HL-60 (cell line): ENCODE measurements around the gene ANKRD53.

Experiments
- GABPA ChIP-seq: IDR thresholded peaks from 2 replicates; pipeline ENCODE4 v1.6.1; 2012; ENCODE audit warnings: low read depth
- POLR2AphosphoS5 ChIP-seq: IDR thresholded peaks from 2 replicates; pipeline ENCODE4 v1.6.1; 2012; ENCODE audit warnings: low read depth
- SPI1 ChIP-seq: IDR thresholded peaks from 2 replicates; pipeline ENCODE4 v1.6.1; 2012; ENCODE audit warnings: low read depth, mild to moderate bottlenecking, borderline replicate concordance
- TF ChIP-seq, protein P1 (sequence below): IDR thresholded peaks from one replicate; pipeline ENCODE4 v1.5.1; 2011; ENCODE audit warnings: low read length, control low read depth, inconsistent platforms; ENCODE audit not compliant: insufficient read depth
- TF ChIP-seq, protein P2 (sequence below): IDR thresholded peaks from 2 replicates; pipeline ENCODE4 v1.6.1; 2012; ENCODE audit warnings: low read depth; ENCODE audit not compliant: insufficient replicate concordance

DNA sequence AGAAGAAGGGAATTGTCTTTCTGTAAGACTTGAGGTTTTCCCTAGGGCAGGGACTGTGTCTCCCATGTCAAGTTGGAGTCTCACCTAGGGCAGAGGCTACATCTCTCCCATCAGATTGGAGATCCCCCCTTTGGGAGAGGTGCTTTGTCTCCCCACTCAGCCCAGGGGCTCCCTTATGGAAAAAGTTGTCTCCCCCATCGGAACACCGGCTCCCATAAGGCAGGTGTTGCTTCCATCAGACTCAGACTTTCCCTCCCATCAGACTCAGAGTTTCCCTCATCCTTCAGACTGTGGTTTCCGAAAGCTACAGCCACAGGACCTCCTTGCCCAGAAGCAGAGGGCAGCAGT lies 5.8 kb downstream of the ANKRD53 start:
- TF ChIP-seq, protein P1, sequence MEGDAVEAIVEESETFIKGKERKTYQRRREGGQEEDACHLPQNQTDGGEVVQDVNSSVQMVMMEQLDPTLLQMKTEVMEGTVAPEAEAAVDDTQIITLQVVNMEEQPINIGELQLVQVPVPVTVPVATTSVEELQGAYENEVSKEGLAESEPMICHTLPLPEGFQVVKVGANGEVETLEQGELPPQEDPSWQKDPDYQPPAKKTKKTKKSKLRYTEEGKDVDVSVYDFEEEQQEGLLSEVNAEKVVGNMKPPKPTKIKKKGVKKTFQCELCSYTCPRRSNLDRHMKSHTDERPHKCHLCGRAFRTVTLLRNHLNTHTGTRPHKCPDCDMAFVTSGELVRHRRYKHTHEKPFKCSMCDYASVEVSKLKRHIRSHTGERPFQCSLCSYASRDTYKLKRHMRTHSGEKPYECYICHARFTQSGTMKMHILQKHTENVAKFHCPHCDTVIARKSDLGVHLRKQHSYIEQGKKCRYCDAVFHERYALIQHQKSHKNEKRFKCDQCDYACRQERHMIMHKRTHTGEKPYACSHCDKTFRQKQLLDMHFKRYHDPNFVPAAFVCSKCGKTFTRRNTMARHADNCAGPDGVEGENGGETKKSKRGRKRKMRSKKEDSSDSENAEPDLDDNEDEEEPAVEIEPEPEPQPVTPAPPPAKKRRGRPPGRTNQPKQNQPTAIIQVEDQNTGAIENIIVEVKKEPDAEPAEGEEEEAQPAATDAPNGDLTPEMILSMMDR = no peak
- no peak for TF ChIP-seq GABPA
- TF ChIP-seq POLR2AphosphoS5 = no peak
- TF ChIP-seq SPI1 = no peak
- TF ChIP-seq, protein P2, sequence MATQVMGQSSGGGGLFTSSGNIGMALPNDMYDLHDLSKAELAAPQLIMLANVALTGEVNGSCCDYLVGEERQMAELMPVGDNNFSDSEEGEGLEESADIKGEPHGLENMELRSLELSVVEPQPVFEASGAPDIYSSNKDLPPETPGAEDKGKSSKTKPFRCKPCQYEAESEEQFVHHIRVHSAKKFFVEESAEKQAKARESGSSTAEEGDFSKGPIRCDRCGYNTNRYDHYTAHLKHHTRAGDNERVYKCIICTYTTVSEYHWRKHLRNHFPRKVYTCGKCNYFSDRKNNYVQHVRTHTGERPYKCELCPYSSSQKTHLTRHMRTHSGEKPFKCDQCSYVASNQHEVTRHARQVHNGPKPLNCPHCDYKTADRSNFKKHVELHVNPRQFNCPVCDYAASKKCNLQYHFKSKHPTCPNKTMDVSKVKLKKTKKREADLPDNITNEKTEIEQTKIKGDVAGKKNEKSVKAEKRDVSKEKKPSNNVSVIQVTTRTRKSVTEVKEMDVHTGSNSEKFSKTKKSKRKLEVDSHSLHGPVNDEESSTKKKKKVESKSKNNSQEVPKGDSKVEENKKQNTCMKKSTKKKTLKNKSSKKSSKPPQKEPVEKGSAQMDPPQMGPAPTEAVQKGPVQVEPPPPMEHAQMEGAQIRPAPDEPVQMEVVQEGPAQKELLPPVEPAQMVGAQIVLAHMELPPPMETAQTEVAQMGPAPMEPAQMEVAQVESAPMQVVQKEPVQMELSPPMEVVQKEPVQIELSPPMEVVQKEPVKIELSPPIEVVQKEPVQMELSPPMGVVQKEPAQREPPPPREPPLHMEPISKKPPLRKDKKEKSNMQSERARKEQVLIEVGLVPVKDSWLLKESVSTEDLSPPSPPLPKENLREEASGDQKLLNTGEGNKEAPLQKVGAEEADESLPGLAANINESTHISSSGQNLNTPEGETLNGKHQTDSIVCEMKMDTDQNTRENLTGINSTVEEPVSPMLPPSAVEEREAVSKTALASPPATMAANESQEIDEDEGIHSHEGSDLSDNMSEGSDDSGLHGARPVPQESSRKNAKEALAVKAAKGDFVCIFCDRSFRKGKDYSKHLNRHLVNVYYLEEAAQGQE = no peak
